OCI-M2 (cell line): ENCODE results near the gene SLC15A3.

ENCODE experiments used
- DNase-seq: peaks from one replicate; lab custom pipeline; 2025; ENCODE audit not compliant: unreplicated experiment; lab: John Stamatoyannopoulos, UW

SLC15A3 gene

DNA sequence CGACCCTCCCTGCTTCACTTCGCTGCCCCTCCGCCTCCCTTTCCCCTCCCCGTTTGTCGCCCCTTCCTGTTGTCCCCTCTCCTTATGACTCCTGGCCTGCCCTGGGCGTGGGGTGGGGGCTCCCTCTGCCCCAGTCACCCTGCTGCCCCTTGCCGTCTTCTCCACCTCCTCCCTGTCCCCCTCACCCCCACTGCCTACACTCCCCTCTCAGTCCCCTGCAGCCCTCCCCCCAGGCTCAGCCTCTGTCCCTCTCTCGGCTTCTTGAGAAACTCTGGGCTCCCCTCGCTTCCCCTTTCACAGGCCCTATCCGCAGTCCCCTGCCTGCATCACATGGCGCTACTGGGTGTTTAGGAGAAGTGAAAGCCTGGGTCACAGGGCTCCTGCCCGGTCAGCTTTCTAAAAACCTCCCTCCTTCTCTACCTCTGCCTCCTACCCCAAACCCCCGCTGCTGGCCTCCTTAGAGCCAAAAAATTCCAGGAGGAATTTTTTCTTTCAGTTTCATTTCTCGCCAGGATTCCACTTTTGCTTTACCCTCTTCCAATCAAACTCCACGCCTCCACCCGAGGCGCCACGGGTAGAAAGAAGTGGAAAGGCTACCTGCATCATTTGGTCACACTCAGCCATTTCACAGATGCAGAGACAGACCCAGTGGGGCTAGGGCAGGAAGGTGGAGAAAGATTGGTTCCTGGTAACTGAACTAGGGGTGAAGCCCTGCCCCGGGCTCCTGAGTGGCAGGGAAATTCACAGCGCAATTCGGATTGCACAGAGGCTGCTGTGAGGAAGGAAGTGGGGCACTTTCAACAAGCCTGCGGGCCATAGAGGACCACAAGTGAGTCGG is at the start of gene SLC15A3:
TSS of gene SLC15A3 (minus strand) at position 273 of the 838 bp plus-strand sequence. CDS start 625 bp downstream, outside the sequence.
- DNase-seq = no peak

DNA sequence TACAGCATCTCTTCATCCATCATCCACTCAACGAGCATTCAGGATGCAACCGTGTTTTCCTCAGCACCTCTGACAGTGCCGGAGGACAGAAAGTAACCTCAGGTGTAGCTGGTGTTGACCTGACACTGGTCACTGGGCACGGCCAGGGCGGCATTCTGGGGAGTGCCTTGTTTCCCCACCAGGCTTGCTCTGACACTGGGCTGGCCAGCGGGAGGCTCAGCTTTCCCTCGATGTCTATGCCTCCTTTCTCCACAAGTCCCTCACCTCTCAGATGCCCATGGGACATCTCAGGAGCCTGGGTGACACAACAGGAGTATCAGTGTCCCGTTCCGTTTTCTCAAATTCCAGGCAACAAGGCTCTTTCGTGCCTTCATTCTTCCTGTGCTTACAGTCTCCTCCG is 48.5 kb upstream of the SLC15A3 start:
- DNase-seq = no peak

DNA sequence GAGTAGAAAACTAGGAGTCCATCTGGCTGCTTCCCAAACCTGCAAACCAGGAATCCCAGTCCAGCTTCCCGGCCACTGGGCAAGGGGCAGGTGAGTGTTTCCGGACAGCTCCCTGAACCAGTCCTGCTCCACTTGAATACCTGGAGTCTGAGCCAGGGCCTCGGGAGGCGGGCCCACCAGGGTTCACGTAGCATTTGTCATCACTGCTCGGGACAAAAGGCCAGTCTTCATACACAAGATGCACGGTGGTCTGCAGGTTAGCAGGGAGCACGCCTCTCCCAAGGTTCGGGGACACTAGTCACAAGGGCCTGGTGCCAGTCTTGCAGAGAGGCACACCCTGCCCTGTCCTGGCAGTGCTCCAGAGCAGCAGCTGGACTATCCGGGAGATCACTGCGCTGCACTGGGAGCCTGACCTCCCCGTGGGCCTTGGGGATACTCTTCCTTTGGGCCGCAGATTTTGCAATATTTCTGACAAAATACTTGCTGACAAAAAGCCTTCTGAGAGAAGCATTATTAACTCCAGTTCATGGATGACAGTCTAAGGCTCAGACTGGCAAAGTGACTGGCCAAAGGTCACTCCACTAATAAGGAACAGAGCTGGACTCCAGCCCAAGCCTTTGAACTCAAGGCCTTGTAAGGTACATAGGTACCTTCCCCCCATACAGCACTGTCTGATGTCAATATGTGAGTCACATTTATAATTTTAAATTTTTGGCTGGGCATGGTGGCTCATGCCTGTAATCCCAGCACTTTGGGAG is 44.6 kb upstream of the SLC15A3 start:
- DNase-seq = no peak

DNA sequence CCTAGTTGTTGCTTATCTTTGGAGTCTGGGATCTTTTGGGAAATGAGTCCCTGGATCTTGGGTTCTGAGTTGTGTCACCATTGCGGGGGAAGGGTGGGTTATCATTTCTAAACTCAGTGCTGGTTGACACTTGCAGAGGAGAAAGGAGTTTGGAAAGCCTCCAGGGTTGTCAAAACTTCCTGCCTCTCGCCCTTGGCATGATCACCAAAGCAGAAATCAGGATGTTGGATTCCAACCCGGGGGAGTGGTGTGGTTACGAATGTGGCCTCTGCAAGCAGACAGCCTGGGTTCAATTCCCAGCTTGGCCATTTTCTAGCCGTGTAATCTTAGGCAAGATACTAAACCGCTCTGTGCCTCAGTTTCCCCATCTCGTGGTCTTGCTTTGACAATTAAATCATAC is 43.8 kb upstream of the SLC15A3 start:
- DNase-seq = no peak

DNA sequence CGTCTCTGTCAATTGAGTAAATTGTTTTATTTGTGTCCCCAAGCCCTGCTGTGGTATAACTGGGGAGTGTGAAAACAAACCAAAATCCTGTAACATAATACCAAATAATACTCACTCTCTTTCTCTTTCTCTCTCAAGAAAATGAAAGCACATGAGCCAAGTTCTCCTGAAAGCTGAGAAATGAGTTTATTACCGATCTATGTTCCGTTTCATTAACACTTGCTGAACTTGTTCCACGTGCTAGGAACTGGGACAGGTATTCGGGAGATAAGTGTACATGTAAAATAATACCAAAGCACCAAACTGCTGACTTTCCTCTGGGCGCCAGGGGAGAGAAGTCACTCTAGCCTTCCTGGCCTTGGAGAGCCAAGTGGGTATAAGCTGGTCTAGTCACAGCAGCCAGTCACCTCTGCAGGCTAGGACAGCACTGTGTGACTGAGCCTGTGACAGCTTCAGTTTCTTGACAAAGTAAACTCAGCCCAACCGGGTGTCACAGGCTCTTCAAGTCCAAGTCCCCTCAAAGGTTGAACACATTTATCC is 42.6 kb upstream of the SLC15A3 start:
- no peak for DNase-seq

DNA sequence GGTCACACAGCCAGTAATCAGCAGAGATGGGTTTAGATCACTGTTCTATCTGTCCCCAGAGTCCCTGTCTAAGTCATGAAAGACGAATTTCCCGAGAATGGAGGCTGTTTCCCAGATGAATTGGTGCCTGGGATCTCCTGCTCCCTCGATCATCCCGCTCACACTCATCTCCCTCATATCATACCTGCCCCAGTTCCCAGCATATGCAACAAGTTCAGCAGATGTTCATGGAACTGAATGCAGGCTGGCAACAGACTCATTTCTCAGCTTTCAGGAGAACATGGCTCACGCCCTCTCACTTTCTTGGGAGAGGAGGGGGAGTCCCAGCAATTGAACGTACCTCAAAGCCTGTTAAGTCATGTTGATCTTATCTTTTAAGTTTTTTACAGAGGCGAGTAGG is 41.6 kb upstream of the SLC15A3 start:
- DNase-seq = no peak

DNA sequence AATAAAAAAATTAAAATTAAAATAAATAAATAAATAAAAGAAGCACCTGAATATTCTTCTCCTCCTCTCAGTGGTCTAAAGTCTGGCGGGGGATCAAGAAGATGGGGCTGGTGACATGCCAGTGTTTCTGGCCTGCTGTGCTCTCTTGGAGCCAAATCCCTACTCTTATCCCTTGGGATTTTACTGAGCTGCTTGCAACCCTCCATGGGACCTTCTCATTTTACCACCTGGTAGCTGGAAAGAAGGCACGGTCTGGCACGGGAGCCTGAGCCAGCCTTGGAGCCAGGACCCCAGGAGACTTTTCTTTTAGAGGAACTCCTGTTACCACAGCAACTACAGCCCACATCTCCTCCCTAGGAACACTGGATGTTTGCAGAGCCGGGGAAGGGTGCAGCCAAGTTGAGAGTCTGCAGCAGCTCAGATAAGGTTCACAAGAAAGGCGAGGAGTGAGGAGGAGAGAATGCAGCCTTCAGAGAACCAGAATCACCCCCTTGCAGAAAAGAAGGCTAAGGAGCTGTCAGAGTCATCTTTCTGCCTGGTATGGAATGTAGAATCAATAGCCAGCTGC is 41.0 kb upstream of the SLC15A3 start:
- DNase-seq = peak; percentile 45

DNA sequence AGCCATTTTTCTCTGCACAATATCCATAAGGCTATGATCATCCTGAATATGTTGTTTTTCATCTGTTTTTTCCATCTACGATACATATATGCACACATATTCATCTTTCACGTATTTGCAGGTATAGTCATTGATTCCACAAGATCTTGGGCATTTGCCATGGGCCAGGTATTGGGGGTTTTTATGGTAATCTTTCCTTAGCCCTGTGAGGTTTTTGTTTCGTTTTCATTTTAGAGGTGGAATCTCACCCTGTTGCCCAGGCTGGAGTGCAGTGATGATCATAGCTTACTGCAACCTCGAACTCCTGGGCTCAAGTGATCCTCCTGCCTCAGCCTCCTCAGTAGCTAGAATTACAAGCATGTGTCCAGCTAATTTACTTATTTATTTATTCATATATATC is 39.5 kb upstream of the SLC15A3 start:
- DNase-seq = no peak

DNA sequence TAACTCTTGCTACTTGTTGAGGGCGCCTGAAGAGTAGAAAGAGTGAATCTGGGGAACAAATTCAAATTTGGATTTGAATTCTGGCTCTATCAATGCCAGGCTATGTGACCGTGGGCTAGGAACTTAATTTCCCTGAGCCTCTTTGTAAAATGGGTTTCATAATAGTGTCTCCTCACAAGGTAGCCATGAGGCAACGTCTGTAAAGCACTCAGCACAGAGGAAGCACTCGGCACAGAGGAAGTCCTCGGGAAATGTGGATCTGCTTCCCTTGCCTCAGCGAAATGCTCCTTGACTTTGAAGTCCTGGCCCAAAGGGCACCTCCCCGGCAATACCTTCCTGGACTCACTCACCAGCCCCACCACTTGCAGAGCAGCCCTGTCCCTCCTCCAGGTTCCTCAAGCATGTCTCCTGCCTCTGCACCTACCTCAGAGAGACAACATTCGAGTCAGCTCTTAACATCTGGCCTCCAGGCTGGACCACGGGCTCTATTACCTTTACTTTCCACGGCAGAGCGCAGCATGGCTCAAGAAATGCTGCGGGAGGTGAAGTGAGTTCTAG is 37.2 kb upstream of the SLC15A3 start:
- no peak for DNase-seq

DNA sequence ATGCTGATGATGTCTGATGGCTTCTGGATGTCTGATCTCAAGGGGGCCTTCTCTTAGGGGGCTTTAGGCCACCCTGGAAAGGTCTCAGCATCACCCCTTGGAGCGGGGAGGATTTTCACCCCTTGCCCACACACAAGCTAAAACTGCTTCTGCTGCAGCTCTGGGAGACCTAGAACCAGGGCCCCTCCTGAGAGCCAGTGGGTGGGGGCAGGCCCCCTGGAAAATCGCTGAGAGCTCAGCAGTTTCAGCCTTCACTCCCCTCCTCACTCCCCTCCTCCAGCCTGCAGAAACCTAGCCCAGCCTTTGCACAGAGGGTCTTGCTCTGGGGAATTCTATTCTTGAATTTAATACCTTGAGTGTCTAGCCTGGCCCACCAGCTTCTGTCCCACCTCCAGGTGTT is 36.7 kb upstream of the SLC15A3 start:
- no peak for DNase-seq

DNA sequence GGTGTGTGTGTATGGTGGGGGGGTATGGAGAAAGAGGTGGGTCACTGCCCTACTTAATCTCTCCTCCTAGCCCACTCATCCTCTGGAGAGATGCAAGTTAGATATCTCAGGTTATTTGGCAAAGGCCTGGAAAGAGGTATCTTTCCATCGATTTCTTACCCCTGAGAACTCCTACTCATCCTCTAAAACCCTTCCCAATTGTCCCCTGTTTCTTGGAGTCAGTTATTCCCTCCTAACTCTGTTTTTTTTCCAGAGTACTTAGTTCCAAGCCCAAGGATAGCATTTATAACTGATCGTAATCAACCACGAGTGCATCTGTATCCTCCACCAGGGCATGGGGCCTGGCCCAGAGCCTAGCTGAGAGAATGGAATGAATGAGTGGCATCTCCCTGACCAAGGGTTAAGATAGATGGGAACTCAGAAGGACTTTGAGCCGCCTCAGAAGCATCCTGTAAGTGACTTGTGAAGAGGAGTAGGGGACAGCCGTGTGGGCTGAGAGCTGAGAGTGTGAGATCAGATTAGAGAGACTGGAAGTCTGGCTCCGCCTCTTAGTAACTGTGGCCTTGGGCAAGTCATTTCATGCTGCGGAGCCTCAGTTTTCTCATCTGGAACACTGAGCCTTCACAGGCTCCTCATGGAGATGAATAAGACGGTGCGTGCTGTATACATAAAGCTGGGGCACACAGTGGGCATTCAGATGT is 35.8 kb upstream of the SLC15A3 start:
- DNase-seq = no peak

DNA sequence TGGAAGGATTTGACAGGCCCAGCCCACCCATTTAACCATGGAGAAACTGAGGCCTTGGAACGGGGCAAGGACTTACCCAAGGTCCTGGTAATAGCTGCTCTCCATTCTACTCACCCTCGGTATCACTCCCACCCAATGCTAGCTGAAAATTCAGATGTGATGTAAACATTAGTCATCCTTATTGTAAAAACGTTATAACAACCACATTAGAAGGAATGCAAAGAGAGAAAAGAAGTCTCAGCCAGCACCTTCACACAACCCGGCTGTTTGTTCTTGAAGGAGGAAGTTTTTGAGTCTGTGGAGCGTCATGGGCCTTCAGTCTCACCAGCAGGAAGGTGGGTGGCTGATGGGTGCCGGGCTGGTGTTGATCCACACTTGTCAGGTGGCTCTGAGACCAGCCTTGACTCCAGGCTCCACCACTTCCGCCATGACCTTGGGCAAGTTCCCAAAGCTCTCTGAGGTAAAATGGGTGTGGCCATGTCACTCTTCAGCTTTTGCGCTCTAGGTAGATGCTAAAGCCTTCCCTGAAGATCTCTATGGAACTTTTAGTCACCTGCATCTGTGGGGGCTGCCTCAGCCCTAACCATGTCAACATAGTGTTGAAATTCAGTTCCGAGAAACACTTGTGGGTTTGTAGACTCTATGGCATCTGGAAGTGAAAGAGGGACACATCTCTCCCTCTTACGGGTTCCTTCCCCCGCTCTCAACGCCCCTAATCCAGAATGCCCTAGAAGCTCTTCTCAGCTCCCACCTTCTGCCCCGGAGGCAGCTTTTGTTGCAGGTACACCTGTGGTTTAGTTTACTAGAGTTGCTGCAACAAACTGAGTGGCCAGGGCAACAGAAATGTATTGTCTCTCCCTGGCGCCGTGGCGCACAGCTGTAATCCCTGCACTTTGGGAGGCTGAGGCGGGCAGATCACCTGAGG is 34.3 kb upstream of the SLC15A3 start:
- DNase-seq = no peak

DNA sequence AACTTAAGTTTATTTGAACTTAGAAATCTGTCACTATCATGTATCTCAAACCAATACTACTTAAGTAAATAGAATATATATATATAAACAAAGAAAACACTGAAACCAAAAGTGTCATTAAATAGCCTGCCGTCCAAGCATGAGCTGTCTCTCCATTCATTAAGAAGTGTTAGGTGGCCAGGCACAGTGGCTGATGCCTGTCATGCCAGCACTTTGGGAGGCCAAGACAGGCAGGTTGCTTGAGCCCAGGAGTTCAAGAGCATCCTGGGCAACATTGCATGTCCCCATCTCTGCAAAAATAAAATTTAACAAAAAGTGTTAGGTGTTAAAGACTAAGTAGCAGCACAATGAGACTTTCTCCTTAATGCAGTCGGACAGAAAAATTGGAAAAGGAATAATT is 33.5 kb upstream of the SLC15A3 start:
- DNase-seq = no peak

DNA sequence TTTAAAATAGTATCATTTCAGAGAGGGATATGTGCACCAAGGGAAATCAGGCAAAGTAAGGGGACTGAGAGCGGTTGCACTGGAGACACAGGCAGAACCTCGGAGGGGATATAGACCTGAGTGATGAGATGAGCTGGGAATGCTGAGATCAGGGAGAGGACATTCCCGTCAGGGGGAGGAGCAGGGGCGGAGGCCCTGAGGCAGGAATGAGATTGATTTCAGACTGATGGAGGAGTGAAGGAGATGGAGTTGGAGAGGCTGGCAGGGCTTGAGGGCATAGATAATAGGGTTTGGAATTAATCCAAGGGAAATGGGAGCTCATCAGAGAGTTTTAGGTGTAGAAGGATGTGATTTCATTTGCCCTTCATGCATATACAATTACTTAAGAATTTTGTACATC is 32.7 kb upstream of the SLC15A3 start:
- DNase-seq = no peak

DNA sequence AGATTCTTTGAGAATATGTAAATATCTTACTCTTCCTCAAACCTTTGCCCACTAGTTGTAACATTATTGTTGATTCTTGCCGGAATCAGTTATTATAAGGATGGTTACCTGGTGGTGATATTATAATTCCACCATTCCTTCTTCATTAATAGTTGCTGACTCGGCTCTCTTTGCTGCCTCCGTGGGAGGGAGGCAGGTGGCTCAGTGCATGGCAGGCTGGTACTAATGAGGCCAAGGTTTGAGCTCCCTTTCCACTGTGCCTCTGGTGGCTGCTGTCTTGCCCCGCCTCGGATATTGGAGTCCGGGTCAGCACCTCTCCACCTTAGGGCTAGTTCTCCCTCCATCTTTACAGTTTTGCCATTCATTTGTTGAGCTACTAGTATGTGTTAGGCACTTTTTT is 32.2 kb upstream of the SLC15A3 start:
- DNase-seq = no peak

DNA sequence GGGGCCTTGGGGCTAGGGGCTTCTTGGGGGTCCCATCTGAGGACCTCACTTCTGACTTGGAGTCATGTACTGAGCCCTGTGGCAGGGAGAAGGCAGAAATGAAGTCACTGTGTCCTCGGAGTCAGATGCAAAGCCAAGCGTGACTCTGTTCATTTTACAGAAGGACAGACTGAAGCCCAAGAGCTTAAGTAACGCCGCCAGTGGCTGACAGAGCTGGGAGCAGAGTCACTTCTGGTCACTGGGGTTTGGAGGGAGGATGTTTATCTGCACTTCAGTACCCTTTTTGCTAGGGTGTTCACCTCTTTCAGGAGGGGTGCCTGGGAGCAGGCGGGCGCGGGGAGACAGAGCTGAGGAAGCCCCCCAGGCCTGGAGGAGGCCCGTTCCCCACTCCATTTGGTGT is 30.2 kb upstream of the SLC15A3 start:
- DNase-seq = no peak

DNA sequence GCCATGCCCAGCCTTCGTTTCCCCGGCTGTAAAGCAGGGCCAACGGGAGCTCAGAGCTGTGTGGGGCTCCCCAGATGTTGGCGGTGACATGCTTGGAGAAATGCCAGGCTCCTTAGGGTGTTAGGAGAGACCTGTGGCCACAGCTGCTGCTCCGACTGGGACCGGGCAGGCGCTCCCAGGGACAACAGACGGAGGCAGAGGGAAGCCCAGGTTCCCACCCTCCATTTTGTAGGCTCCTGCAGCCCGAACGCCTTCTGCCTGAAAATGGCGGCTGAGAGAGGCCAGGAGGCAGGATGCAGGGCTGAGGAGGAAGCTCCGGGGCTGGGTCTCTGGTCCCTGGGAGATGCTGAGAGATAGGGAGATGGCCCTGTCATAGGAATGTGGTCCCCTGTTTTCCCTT is 29.5 kb upstream of the SLC15A3 start:
- DNase-seq = no peak

DNA sequence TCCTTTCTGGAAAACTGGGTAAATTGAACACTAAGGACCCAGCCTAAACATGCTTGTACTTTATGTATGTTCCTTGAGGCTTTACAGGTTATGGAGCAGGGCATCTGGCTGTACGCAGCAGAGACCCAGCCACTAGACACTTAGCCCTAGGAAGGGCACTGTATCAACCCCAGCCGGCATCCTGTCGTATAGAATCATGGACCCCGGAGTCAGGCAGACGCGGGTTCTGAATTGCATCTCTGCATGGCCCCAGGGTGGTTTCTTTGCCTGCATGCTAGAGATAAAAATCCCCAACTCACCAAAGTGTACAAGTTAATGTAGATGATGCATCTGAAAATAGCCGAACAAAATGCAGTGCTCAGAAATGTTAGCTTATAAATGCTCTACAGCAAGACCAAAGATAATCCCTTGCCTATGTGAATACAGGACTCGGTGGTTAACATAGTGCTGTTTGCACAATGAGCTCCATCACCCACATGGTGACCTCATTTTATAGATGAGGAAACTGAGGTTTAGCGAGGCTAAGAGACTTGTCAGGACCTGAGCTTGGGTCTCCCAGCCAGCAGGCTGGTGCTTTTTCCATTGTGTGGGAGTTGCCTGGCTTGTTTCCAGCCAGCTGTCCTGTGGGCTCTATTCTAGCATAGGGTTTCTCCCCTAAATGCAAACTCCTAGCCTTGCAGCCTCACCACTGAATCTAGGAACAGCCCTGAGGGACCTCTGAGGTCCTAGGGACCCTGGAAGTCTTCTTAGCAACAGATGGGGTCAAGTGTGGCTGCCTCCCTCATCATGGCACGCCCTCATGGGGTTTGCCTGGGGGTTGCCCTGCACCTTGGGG is 26.8 kb upstream of the SLC15A3 start:
- no peak for DNase-seq

DNA sequence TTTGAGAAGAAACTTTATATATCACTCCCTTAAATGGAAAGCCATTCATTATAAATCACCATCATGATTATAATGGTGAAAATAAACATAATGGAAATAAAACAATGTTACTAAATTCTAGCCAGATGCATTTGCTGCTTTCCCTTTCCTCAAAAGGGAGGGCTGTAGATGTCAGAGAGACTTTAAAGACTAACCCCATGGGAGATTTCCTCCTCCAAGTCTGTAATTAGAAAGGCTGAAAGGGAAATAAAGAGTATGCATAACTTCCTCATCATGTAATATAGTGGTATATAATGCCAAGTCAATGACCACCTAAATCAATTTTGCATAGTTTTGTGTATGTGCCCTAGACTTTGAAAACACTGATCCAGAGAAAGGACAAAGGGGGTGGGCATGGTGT is 25.9 kb upstream of the SLC15A3 start:
- DNase-seq = no peak
